Activated CD4-positive, alpha-beta T cell treated with anti-CD3 and anti-CD28 coated beads, Interleukin-2, amount 50 U/mL, for 16 hours (primary cell): ENCODE data around the gene CELSR1.
"Not testable (repeated sequence)": the region's sequence is repeated elsewhere in the genome, so short reads cannot be mapped to it uniquely, and the experiment has no call there.

ENCODE experiments used
- DNase-seq: peaks from one replicate; pipeline ENCODE4 v3.0.0-alpha.2; 2020

Gene CELSR1

DNA sequence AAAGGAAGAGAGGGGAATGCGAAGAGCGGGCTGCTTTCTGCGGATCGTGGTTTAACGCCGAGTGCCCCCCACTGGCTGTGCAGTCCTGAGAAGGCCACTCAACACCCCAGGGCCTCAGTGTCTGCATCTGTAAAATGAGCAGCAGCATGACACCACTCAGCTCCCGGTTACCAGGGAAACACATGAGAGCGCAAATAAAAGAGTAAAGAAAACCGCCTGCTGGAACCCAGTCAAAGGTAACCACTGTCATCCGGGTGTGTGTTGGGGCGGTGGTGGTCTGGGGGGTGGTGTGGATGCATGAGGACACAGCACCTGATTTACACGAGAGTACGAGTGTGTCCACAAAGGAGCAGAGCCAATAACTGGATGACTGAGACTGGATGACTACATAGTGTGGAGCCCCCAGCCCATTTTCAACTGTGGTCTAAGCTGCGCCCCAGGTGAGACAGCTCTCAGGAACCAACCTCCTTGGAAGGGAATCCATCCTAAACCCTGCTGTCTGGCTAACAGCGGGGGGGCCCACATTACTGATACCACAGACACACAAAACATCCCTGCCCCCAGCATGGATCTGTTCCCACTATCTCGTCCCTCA lies 5.7 kb downstream of the CELSR1 start:
- DNase-seq = no peak

DNA sequence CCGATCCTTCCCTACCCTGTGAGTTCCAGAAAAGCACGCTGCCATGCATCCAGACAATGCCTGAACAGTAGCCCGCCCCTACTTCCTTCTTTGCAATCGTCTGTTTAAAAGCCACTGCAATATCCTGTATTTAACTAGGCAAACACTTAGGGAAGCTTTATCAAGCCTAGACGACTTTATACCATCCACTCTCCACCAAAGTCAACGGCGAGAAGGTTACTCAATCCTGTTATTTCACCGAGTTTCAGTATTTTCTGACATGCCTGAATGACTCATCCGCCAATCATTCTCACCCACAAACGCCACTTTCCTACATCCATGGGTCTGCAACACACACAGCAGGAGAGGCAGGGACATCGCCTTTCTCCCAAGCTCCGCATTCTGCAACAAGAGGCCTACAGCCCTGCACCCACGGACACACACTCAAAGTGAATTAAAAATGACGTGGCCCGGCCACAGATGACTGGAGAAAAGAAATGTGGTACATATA lies 9.3 kb downstream of the CELSR1 start:
- DNase-seq = peak; percentile 35

DNA sequence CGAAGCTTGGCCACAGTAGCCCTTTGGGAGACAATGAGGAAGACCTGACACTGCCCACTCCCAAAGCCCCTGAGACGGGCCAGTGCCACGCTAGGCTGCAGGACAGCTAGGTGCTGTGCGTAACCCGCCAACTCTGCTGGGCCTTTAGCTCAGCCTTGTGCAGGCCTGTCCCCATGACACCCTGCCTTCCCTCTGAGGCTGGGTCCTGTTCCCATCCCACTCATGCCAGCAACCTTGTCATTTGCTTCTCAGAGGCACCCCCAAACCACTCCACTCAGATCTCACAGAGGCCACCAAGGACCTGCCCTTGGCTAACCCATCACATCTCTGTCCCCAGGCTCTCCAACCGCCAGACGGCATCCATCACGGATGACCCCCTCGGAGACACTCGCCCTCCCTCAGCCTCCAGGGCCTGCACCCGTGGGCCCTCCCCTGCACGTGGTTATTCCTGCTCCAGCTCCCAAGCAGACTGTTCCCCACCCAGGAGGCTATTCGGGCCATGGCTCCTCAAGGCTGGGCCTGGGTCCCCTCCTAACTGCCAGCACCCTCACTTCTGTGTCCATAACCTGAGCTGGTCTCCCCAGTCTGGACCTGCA lies 11.1 kb downstream of the CELSR1 start:
- DNase-seq = no peak

DNA sequence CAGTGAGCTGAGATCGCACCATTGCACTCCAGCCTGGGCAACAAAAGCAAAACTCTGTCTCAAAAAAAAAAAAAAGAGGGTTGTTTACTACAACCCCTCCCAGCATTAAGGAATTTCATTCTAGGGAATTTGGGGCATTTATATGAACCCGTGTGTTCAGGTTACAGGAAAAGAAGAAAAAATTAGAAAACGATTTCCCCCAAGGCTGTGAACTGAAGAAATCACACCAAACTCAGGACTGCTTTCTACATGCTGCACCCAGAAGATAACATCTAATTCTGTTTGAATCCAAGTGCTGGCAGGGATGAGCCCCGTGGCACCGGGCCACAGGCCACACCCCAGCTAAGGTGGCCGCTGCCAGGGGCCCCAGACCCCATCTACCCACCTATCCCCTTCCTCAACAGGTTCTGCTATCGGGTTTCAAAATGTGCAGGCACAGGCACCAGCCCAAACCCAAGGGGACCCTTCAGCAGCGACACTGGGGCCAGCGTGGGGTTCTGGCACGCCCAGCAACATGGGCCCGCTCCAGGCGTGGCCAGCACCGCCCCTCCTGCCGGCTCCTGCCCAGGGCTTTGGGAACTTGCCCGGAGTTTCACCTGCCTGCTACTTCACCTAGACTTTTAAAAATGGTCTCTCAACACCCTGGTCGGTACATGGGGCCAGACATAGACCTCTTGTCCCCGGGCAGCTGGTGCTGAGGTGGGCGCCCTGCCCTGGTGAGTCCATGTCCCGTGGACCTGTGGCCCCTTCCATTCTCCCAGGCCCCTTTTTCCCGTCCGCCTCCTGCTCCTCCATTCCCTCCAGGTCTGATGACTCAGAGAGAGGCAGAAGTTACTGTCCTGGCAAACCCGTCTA lies 11.8 kb downstream of the CELSR1 start:
- no peak for DNase-seq

DNA sequence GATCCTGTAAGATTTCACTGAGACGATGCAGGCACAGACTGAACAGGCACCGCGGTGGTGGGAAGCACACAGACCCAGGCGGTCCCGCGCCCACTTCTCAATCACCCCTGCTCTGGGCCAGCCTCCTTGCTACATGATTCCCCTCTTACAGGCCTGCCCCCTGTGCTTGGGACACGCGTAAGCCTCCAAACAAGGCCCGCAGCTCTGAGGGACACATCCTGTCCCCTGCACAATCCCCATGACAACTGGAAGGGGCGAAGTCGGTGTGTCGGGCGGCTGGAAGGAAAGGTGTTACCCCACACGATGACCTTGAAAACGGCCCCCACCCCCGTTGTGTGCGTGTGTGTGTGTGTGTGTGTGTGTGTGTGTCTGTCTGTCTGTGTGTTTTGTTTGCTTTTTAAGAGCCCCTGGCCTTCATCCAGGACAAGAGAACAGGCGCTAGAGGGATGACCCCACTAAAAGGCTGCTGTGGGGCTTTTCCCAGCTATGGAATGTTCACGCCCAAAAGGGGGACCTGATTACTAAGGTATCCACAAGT lies 13.1 kb downstream of the CELSR1 start:
- DNase-seq = no peak

DNA sequence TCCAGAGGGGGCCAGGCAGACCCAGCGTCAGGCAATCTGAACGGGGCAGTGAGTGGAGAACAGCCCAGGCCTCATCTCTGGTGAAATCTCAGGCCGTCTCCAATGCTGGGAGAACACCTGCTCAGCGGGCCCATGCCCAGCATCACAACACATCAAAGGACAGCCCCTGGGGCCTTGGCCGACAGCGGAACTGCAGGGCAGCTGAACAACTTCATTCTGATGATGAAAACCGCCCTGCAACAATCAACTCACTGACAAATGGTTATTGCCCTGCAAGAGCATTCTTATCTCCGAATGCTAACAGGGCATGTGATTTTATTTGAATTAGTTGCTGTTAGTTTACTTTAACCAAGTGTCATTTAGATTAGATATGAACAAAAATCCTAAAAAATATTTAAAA lies 14.6 kb downstream of the CELSR1 start:
- DNase-seq = no peak

DNA sequence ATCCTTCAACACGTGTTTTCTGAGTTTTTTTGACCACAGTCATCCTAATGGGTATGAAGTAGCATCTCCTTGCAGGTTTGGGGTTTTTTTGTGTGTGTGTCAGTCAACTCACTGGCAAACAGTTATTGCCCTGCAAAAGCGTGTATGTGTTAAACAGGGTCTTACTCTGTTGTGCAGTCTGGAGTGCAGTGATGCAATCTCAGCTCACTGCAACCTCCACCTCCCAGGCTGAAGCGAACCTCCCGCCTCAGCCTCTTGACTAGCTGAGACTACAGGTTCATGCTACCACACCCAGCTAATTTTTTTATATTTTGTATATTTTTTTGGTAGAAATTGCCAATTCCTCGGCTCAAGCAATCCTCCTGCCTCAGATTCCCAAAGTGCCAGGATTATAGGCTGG lies 15.4 kb downstream of the CELSR1 start:
- DNase-seq = no peak

DNA sequence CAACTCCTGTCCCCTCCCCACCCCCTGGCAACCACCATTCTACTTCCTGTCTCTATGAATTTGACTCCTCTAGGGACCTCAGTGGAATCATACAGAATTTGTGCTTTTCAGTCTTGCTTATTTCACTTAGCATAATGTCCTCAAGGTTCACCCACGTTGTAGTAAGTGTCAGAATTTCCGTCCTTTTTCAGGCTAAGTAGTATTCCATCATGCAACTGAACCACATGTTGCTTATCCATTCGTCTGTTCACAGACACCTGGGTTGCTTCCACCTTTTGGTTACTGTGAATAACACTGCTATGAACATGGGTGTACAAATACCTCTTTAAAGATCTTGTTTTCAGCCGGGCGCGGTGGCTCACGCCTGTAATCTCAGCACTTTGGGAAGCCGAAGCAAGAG lies 16.5 kb downstream of the CELSR1 start:
- no peak for DNase-seq

DNA sequence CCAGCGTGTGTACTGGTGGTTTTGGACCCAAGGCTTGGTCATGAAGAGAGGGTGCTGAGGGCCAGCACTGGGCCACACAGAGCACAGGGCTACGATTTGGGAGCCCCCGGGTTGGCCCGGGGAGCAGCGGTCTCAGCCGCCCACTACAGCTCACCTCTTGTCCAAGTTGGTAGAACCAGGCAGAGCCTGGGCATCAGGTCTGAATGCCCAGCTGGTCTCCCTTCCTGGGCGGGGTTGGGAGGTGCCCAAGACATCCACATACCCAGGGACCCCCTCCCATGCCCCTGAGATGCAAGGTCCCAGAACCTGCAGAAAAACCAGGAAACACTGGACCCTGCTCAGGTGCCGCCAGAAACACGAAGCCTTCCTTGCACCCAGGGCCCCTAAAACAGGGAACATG lies 18.0 kb downstream of the CELSR1 start:
- DNase-seq = no peak

DNA sequence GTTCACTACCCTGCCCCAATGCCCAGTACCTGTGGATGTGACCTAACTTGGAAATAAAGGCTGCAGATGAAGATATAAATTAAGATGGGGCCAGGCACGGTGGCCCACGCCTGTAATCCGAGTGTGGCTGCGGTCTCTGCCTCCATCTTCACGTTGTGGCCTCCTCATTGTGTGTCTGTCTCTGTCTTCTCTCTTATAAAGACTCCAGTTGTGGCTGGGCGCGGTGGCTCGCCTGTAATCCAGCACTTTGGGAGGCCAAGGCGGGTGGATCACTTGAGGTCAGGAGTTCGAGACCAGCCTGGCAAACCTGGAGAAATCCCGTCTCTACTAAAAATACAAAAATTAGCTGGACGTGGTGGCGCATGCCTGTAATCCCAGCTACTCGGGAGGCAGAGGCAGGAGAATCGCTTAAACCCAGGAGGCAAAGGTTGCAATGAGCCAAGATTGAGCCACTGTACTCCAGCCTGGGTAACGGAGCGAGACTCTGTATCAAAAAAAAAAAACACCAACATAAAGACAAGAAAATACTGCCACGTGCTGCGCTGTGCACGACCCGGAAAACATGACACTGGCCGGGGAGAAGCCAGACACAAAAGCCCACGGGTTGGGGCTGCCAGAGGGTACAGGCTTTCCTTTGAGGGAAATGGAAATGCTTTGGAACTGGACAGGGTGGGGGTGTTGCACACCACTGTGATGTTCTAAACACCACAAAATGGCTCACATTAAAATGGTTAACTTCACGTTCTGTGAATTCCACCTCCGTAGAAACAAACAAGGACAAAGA lies 18.7 kb downstream of the CELSR1 start:
- no peak for DNase-seq

DNA sequence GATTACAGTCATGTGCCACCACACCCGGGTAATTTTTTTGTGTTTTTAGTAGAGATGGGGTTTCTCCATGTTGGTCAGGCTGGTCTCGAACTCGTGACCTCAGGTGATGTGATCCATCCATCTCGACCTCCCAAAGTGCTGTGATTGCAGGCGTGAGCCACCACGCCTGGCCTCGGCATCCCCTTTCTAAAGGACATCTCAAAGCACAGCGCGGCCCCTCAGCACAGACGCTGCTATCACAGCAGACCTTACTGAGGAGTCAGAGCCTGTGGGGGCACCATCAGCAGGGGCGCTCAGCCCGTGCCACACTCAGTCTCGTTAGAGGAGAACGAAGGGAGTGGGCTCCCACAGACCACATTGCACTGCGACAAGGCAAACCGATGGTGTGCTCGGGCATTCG lies 19.4 kb downstream of the CELSR1 start:
- DNase-seq = no peak

DNA sequence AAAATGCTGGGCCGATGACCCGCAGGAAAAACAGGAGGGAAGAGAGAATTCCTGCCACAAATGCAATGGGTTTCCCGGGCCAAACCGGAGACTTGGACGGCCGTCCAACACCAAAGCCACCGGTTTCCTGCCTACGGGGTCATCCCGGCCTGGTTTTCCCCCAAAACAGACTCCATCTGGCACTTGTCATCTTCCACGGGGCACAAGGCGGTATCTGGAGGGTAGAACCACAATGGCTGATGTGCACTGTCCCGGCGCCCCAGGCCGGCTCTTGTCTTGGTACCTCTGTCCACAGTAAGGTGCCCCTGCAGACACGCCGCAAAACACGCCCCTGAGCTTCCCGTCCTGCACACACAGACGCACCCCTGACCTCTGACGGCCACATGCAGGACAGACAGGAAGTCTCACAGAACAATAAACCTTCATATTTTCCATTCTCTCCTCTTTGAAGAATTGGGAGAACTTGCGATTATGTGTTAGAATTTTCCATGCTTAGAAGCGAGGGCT lies 20.1 kb downstream of the CELSR1 start:
- no peak for DNase-seq

DNA sequence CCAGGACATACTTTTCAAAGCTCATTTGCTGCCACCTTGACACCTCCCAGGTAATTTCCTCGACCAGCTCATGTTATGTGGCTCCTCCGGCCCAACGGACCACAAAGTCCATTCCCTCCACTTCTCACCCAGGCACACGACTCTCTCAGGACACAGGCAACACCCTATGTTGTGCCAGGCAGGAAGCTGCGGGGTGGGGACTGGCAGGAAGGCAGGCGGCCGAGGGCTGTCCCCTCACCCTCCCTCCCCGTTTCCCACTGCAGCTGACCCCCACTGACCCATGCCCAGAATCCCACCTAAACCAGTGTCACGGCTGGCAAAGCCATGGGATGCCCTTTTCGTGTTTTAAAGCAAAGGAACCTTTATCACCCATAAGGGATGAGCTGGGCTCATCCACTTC lies 20.8 kb downstream of the CELSR1 start:
- DNase-seq = no peak

DNA sequence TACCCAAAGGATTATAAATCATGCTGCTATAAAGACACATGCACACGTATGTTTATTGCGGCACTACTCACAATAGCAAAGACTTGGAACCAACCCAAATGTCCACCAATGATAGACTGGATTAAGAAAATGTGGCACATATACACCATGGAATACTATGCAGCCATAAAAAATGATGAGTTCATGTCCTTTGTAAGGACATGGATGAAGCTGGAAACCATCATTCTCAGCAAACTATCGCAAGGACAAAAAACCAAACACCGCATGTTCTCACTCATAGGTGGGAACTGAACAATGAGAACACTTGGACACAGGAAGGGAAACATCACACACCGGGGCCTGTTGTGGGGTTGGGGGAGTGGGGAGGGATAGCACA lies 21.3 kb downstream of the CELSR1 start:
- not testable (repeated sequence) for DNase-seq

DNA sequence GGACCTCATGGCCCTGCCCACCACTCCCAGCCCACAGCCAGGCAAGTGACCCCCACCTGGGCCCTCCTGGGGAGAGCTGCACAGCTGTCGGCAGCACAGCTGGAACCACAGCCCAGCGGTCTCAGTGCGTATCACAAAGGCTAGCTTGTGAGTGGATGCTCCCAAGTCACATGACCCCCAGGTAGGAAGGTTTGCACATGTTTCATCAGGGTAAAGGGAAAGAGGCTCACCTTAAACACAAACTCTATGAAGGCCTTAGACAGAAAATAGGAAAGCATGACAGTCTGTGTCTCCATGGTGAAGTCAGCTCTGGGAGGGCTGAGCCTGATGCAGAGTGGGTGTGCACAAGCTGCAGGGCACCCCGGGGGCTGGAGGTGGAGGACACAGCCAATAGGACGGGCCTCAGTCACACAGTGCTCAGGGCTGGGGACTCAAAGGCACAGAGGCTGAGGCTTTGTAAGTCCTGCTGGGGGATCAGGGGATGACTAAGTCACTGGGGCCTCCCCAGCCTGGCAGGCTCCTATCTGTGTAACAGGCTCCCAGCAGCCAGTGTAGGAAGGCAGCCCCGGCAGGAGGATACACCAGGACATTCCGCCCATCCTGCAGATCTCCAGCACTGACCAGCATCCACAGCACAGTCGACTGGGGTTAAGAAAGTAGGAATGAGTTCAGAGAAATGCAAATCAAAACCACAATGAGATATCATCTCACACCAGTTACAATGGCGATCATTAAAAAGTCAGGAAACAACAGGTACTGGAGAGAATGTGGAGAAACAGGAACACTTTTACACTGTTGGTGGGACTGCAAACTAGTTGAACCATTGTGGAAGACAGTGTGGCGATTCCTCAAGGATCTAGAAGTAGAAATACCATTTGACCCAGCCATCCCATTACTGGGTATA lies 22.0 kb downstream of the CELSR1 start:
- no peak for DNase-seq

DNA sequence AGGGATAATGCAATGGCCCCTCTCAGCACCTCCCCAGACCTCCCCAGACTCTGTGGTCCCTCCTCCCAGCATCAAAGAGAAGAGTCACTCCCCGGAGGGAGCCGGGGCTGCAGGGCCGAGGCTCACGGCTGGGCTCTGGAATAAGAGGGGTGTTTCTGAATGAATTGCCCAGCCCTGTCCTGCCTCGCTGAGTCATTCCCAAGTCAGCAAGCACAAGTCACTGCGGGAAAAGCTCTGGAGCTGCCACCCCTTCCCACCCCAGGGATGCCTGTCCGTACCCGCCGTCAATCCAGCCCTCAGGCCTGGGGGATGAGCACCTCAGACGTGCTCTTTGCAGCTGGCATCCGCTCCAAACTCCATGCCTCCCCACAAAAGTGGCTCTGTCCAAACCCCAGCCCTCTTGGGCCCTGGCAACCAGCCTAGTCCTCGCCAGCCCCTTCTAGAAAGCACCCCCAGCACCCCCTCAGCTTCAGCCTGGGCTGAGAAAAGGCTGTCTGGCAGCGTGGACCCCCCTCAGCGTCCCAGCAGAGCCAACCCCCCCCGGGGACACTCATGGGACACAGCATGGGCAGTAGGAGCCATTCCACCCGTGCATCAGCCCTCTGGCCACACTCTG lies 22.7 kb downstream of the CELSR1 start:
- DNase-seq = no peak

DNA sequence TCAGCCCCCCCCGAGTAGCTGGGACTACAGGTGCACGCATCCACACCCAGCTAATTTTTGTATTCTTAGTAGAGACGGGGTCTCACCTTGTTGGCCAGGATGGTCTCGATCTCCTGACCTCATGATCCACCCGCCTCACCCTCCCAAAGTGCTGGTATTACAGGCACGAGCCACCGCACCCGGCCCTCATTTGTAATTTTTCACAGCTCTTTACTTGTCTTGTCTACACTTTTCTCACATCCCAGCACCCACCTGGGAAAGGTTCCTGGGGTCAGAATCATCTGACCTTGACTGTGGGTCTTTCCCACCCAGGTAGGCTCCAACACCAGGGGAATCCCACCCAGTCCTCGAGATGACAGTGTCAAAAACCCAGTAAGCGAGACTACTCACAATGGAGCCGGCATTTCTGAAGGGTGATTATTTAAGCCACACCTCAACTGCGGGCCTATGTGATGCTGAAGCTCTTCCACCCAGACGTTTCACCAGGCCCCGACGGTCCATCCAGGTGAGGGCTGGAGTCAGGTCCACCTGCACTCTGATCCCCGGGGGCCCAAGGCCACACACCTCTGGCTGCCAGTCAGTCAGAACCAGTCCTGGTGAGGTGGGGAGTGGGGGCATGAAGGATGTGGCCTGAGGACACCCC lies 23.4 kb downstream of the CELSR1 start:
- DNase-seq = no peak

DNA sequence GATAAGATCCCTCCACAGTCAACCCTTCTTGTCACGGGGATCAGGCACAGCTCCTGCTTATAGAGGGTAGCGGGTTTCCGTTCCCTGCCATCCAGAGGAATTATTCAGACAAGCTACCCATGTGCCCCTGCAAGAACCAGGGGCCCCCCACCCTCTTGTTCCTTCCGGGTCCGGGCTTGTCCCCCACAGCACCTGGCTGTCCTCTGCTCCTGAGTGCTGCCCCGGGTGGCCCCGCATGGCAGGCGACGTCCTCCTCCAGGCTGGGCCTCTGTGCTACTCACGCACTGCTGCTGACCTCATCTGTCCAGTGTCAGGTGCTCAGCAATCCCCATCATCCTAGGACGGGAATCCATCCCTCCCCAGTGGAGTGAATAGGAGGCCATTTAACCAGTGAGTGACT lies 24.7 kb downstream of the CELSR1 start:
- no peak for DNase-seq

DNA sequence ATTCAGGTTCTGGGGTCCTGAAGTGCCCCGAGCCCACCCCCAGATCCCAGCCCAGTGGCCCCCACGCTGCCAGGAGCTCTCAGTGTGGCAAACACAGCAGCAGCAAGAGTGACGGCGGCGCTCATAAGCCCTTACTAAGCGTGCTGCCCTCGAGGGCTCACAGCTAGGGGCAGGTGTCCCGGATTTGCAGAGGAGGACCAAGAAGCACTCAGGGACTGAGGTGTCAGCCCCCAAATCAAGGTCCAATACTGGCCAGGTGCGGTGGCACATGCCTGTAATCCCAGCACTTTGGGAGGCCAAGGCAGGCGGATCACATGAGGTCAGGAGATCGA lies 25.4 kb downstream of the CELSR1 start:
- no peak for DNase-seq

DNA sequence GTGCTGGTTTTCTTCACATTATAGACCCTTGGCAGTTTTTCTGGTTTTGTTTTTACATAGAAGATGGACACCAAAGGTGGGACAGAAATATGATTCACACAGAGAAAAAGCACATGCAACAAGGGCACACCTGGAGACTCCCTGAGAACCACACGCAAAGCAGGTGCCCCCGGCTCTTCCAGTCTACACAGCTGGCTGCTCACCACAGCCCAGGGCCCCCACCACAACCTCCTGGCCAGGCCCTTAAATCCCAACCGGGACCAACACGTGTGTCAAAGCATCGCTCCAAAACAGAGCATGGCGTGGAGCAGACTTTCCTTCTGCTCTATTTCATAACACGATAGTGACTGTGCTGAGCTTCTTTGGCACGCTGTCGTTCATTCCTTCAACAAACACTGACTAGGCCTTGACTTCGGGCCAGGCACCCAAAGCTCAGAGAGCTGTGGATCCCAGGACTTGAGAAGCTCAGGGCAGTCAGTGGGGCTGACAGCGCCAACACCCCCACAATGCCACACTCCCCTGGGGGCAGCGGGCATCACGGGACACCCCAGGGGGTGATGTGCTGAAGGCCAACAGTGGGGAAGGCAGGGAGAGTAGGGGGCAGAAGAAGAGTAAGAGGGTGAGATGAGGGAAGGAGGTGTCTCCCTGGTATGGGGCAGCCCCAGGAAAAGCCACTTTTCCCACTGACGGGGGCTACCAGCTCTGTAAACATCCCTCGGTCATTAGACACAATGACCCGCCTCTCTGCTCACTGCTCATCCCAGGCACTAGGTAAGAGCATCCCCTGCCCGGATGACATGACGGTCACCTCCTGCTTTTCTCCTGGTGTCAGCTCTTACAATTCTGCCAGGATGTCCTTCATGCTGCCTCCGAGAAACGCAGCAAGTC lies 26.0 kb downstream of the CELSR1 start:
- DNase-seq = no peak
